KMS-11 (cell line): ENCODE data around the gene TNFAIP1.

Experiments used
- H2AFZ ChIP-seq: fragments of 200-600 bp; sonication (generic); 2 replicates; pipeline ENCODE4 v1.6.1; 2016; ENCODE audit warnings: antibody characterized with exemption, mixed run types, low read depth
- H3K27ac ChIP-seq: fragments of 200-600 bp; sonication (generic); 2 replicates; pipeline ENCODE4 v1.6.1; 2016; ENCODE audit warnings: mild to moderate bottlenecking, mixed run types
- H3K27me3 ChIP-seq: fragments of 200-600 bp; sonication (generic); 2 replicates; pipeline ENCODE4 v1.6.1; 2017; ENCODE audit warnings: mild to moderate bottlenecking, low read depth, mixed run types, moderate library complexity; ENCODE audit not compliant: insufficient read depth
- H3K36me3 ChIP-seq: fragments of 200-600 bp; sonication (generic); 2 replicates; pipeline ENCODE4 v1.6.1; 2017; ENCODE audit warnings: mild to moderate bottlenecking, mixed run types; ENCODE audit not compliant: insufficient read depth
- H3K4me1 ChIP-seq: fragments of 200-600 bp; sonication (generic); 2 replicates; pipeline ENCODE4 v1.6.1; 2016; ENCODE audit warnings: mild to moderate bottlenecking, low read depth, mixed run types; ENCODE audit not compliant: poor library complexity, severe bottlenecking
- H3K4me2 ChIP-seq: fragments of 200-600 bp; sonication (generic); 2 replicates; pipeline ENCODE4 v1.7.0; 2016; ENCODE audit warnings: mild to moderate bottlenecking, mixed run types
- H3K4me3 ChIP-seq: fragments of 200-600 bp; sonication (generic); IDR thresholded peaks from 2 replicates; pipeline ENCODE4 v1.6.1; 2017; ENCODE audit warnings: low read depth, low read length, mixed read lengths; ENCODE audit not compliant: insufficient read depth
- H3K79me2 ChIP-seq: fragments of 200-600 bp; sonication (generic); 2 replicates; pipeline ENCODE4 v1.6.1; 2016; ENCODE audit warnings: low read depth, mixed run types; ENCODE audit not compliant: insufficient read depth
- H3K9ac ChIP-seq: fragments of 200-600 bp; sonication (generic); 2 replicates; pipeline ENCODE4 v1.6.1; 2016; ENCODE audit warnings: mild to moderate bottlenecking, mixed run types
- H4K20me1 ChIP-seq: fragments of 200-600 bp; sonication (generic); 2 replicates; pipeline ENCODE4 v1.6.1; 2016; ENCODE audit warnings: mild to moderate bottlenecking, mixed run types; ENCODE audit not compliant: insufficient read depth
- TF ChIP-seq, protein P1 (sequence below): fragments of 200-600 bp; sonication (generic); conservative IDR thresholded peaks from 2 replicates; pipeline ENCODE4 v1.6.1; 2017; ENCODE audit warnings: low read depth, mild to moderate bottlenecking, antibody characterized with exemption, low read length, moderate library complexity, mixed read lengths

The TNFAIP1 gene

DNA sequence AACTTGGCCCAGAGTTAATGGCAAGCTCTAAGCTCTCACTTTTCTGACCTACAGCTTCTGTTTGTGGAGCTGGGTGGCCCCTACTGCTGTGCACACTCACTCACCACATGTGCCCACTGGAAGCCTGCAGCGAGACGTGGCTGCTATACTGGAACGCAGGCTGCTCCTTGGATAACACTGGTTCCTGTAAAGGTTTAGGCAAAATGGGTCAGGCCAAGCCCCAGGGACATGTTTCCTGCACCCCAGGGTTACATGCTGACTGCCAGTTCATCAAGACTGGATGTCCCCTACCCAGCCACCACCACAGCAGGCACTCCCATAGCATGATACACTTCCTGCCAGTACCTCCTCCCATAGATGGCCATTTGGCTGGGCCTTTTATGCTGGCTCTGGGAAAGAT, 13.4 kb downstream of the TNFAIP1 start:
- TF ChIP-seq, protein P1, sequence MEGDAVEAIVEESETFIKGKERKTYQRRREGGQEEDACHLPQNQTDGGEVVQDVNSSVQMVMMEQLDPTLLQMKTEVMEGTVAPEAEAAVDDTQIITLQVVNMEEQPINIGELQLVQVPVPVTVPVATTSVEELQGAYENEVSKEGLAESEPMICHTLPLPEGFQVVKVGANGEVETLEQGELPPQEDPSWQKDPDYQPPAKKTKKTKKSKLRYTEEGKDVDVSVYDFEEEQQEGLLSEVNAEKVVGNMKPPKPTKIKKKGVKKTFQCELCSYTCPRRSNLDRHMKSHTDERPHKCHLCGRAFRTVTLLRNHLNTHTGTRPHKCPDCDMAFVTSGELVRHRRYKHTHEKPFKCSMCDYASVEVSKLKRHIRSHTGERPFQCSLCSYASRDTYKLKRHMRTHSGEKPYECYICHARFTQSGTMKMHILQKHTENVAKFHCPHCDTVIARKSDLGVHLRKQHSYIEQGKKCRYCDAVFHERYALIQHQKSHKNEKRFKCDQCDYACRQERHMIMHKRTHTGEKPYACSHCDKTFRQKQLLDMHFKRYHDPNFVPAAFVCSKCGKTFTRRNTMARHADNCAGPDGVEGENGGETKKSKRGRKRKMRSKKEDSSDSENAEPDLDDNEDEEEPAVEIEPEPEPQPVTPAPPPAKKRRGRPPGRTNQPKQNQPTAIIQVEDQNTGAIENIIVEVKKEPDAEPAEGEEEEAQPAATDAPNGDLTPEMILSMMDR: no peak
- Histone ChIP-seq H3K4me3 (no peak overlapping the region), H3K79me2 (no peaks in the 10 kb centered on the region), H3K27me3 (no peaks in the 10 kb centered on the region), H3K27ac (no peak overlapping the region), H4K20me1 (no peaks in the 10 kb centered on the region), H3K4me1 (no peaks in the 10 kb centered on the region), H3K36me3 (peaks cover 12% of the 10 kb centered on the region; the same call in 1 of the 2 replicates), H3K4me2 (no peak overlapping the region), H3K9ac (no peak overlapping the region), H2AFZ (no peak overlapping the region)

DNA sequence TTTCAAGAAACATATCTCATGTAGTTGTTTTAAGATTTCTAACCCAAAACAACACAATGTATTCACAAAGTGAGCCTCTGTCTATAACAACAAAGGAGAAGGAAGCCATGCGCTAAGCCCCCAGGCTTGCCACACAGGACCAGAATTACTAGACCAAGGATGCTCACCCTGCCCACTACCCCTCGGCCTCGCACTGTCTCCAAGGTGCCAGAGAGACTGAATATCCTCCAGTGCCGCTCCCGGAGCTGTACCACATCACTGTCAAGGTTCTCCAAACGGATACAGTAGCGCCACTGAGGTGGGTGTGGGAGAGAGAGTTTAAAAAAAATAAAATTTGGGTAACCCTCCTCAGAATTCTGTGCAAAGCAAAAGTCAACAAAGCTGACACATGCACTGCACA, 14.7 kb downstream of the TNFAIP1 start:
- Histone ChIP-seq H3K36me3 (peaks cover 16% of the 10 kb centered on the region; the same call in 1 of the 2 replicates), H3K27me3 (no peaks in the 10 kb centered on the region), H3K4me2 (no peak overlapping the region), H3K4me3 (no peak overlapping the region), H4K20me1 (no peaks in the 10 kb centered on the region), H3K27ac (no peak overlapping the region), H2AFZ (no peak overlapping the region), H3K4me1 (no peaks in the 10 kb centered on the region), H3K79me2 (no peaks in the 10 kb centered on the region), H3K9ac (no peak overlapping the region)
- TF ChIP-seq, protein P1: no peak

DNA sequence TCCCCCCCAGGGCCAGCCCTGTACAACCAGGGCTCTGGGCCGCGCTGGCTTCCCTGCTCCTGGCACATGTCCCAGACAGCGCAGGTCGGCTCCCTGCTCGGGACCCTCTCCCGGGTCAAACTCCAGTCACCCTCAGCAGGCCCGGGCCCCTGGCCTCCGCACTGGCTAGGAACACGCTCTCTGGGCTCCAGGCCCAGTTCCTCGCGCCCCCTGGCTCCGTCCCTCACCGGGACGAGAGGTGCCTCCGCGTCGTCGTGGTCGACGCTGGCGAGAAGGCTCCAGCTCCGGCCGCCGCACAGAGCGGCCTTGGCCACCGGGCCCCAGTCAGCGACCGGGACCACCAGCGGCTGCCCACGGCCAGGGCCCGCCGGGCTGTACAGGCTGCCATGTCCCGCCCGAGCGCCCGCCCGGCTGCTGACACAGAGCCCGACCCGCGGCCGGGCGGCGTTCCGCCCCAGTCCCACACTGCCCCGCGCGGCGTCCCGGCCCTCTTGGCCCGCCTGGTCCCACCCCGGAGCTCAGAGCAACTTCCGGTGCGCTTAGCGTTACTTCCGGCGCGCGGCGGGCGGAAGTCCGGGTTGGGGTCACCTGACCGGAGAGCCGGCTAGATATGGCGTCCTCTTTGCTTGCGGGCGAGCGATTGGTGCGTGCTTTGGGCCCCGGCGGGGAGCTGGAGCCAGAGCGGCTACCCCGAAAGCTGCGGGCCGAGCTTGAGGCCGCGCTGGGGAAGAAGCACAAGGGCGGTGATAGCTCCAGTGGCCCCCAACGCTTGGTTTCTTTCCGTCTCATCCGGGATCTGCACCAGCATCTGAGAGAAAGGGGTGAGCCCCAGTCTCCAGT, 21.7 kb downstream of the TNFAIP1 start, which contains the start of gene POLDIP2:
POLDIP2 (minus strand) TSS at position 467 of the 840 bp plus-strand sequence; CDS start at position 388, 79 bp downstream.
- Histone ChIP-seq H2AFZ (peak within 1 kb of the TSS; percentile 77), H3K27ac (peak within 1 kb of the TSS; percentile 60), H3K27me3 (no peaks in the 10 kb centered on the region), H4K20me1 (no peaks in the 10 kb centered on the region), H3K4me1 (peaks cover 21% of the 10 kb centered on the region), H3K9ac (peak within 1 kb of the TSS; percentile 91), H3K79me2 (peaks cover 29% of the 10 kb centered on the region), H3K36me3 (peaks cover 12% of the 10 kb centered on the region; the same call in 1 of the 2 replicates), H3K4me2 (peak within 1 kb of the TSS; percentile 99), H3K4me3 (peak within 1 kb of the TSS; percentile 51)
- TF ChIP-seq, protein P1: 0 out of 2 replicates have a peak, but pooled peaks have one; percentile 14

DNA sequence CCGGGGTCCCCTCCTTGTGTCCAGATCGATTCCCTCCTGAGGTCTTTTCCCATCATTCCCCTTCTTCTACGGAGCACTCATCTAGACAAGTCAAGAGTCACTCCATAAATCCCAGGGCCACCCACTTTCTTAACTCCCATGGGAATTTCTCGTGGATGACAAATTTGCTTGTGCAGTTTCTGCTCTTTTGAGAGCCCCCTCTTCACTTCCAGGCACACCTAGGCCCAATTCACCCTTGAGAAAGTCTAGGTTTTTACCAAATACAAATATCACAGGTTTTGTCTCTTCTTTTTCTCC, 22.3 kb downstream of the TNFAIP1 start:
- TF ChIP-seq, protein P1: no peak
- H3K36me3 ChIP-seq: peaks cover 9% of the 10 kb centered on the region; the same call in 1 of the 2 replicates
- peak overlapping the region; percentile 6; the same call in 1 of the 2 replicates for H3K27ac ChIP-seq
- H3K4me3 ChIP-seq: no peak overlapping the region
- H3K4me1 ChIP-seq: peaks cover 21% of the 10 kb centered on the region
- H3K9ac ChIP-seq: peak overlapping the region; percentile 91
- no peaks in the 10 kb centered on the region for H3K27me3 ChIP-seq
- peaks cover 29% of the 10 kb centered on the region for H3K79me2 ChIP-seq
- H4K20me1 ChIP-seq: no peaks in the 10 kb centered on the region
- peak overlapping the region; percentile 97 for H3K4me2 ChIP-seq
- peak overlapping the region; percentile 77 for H2AFZ ChIP-seq
